HEK293 (cell line): Measurements from ENCODE around the gene PIGL.
A peak's percentile ranks its signal among the peaks of the same experiment; 100 is the strongest.

Experiments
- CTCF ChIA-PET: fragments of 350-600 bp; formaldehyde crosslinking; extraction: SDS; loops from one replicate; lab custom pipeline; 2021; ENCODE audit warnings: antibody characterized with exemption; lab: Yijun Ruan, JAX
- POLR2A ChIA-PET: fragments of 300-600 bp; formaldehyde crosslinking; extraction: SDS; loops from one replicate; lab custom pipeline; 2020; ENCODE audit warnings: antibody characterized with exemption, inconsistent platforms; lab: Yijun Ruan, JAX
- H3K27ac ChIP-seq: fragments of 200-500 bp; sonication (Bioruptor generic); 2 replicates; pipeline ENCODE4 v1.5.1; 2014; ENCODE audit warnings: low read depth, low read length, control low read depth, inconsistent platforms; ENCODE audit errors: extremely low read depth
- H3K36me3 ChIP-seq, 2 experiments: fragments of 200-500 bp in 1 of 2; sonication (Bioruptor generic) in 1 of 2; 1 replicate in 1 of 2; 2 replicates in 1 of 2; pipeline ENCODE4 v1.5.1; 2014 to 2017; ENCODE audit warnings: inconsistent platforms in 2 of 2, low read length in 2 of 2; ENCODE audit not compliant: control insufficient read depth in 2 of 2, insufficient read depth in 1 of 2
- H3K4me1 ChIP-seq: fragments of 200-500 bp; sonication (Bioruptor generic); 2 replicates; pipeline ENCODE4 v1.5.1; 2014; ENCODE audit warnings: mild to moderate bottlenecking, low read length, inconsistent platforms; ENCODE audit not compliant: control insufficient read depth, insufficient read depth
- H3K4me3 ChIP-seq: 2 replicates; pipeline ENCODE4 v1.5.1; 2011; ENCODE audit warnings: low read depth, mild to moderate bottlenecking, control low read depth, low read length, moderate library complexity
- H3K9me3 ChIP-seq: fragments of 200-500 bp; sonication (Bioruptor generic); 2 replicates; pipeline ENCODE4 v1.5.1; 2014; ENCODE audit warnings: low read depth, low read length, inconsistent platforms; ENCODE audit not compliant: control insufficient read depth, insufficient read depth
- BCL6B ChIP-seq: fragments of 450-650 bp; formaldehyde crosslinking; IDR thresholded peaks from 2 replicates; pipeline ENCODE4 v1.5.1; 2017; ENCODE audit warnings: missing biosample characterization, missing genetic modification characterization
- KLF10 ChIP-seq: fragments of 450-650 bp; IDR thresholded peaks from 2 replicates; pipeline ENCODE4 v1.5.1; 2018; ENCODE audit warnings: missing biosample characterization, mild to moderate bottlenecking, missing genetic modification characterization
- PRDM6 ChIP-seq: fragments of 450-650 bp; formaldehyde crosslinking; IDR thresholded peaks from 2 replicates; pipeline ENCODE4 v1.5.1; 2017; ENCODE audit warnings: missing biosample characterization, missing genetic modification characterization
- SETDB1 ChIP-seq: IDR thresholded peaks from one replicate; pipeline ENCODE4 v1.6.1; 2017; ENCODE audit warnings: mild to moderate bottlenecking, low read length, moderate library complexity, mixed read lengths; ENCODE audit not compliant: insufficient read length
- TSHZ1 ChIP-seq: fragments of 450-650 bp; formaldehyde crosslinking; IDR thresholded peaks from 2 replicates; pipeline ENCODE4 v1.5.1; 2016; ENCODE audit warnings: missing biosample characterization, missing genetic modification characterization, borderline replicate concordance
- ZBTB21 ChIP-seq: fragments of 450-650 bp; formaldehyde crosslinking; IDR thresholded peaks from 2 replicates; pipeline ENCODE4 v1.5.1; 2017; ENCODE audit warnings: missing biosample characterization, missing genetic modification characterization
- ZNF114 ChIP-seq: fragments of 450-650 bp; formaldehyde crosslinking; IDR thresholded peaks from 2 replicates; pipeline ENCODE4 v1.5.0; 2017; ENCODE audit warnings: missing biosample characterization, missing genetic modification characterization
- ZNF157 ChIP-seq: fragments of 450-650 bp; formaldehyde crosslinking; IDR thresholded peaks from 2 replicates; pipeline ENCODE4 v1.5.1; 2016; ENCODE audit warnings: missing biosample characterization, missing genetic modification characterization
- ZNF2 ChIP-seq: fragments of 450-650 bp; formaldehyde crosslinking; IDR thresholded peaks from 2 replicates; pipeline ENCODE4 v1.5.1; 2016; ENCODE audit warnings: missing biosample characterization, missing genetic modification characterization
- ZNF202 ChIP-seq: fragments of 450-650 bp; formaldehyde crosslinking; IDR thresholded peaks from 2 replicates; pipeline ENCODE4 v1.5.1; 2016; ENCODE audit warnings: missing biosample characterization, missing genetic modification characterization, borderline replicate concordance
- ZNF335 ChIP-seq: fragments of 450-650 bp; formaldehyde crosslinking; conservative IDR thresholded peaks from 2 replicates; pipeline ENCODE4 v1.5.1; 2016; ENCODE audit warnings: missing biosample characterization, missing genetic modification characterization
- ZNF426 ChIP-seq: fragments of 450-650 bp; formaldehyde crosslinking; IDR thresholded peaks from 2 replicates; pipeline ENCODE4 v1.5.1; 2017; ENCODE audit warnings: missing biosample characterization, missing genetic modification characterization, mild to moderate bottlenecking, inconsistent platforms, moderate library complexity
- ZNF488 ChIP-seq: fragments of 450-650 bp; formaldehyde crosslinking; IDR thresholded peaks from 2 replicates; pipeline ENCODE4 v1.5.1; 2016; ENCODE audit warnings: missing biosample characterization, missing genetic modification characterization
- ZNF501 ChIP-seq: fragments of 450-650 bp; formaldehyde crosslinking; IDR thresholded peaks from 2 replicates; pipeline ENCODE4 v1.5.1; 2016; ENCODE audit warnings: missing biosample characterization, missing genetic modification characterization
- ZNF621 ChIP-seq: fragments of 450-650 bp; formaldehyde crosslinking; IDR thresholded peaks from 2 replicates; pipeline ENCODE4 v1.5.1; 2017; ENCODE audit warnings: missing biosample characterization, missing genetic modification characterization
- ZNF623 ChIP-seq: fragments of 450-650 bp; formaldehyde crosslinking; IDR thresholded peaks from 2 replicates; pipeline ENCODE4 v1.5.1; 2016; ENCODE audit warnings: missing biosample characterization, missing genetic modification characterization
- ZNF654 ChIP-seq: fragments of 450-650 bp; formaldehyde crosslinking; IDR thresholded peaks from 2 replicates; pipeline ENCODE4 v1.5.1; 2016; ENCODE audit warnings: low read depth, missing biosample characterization, missing genetic modification characterization
- ZNF670 ChIP-seq: fragments of 450-650 bp; formaldehyde crosslinking; IDR thresholded peaks from 2 replicates; pipeline ENCODE4 v1.5.1; 2016; ENCODE audit warnings: missing biosample characterization, missing genetic modification characterization, low read depth
- ZNF768 ChIP-seq: fragments of 450-650 bp; formaldehyde crosslinking; IDR thresholded peaks from 2 replicates; pipeline ENCODE4 v1.5.1; 2018; ENCODE audit warnings: missing biosample characterization, mild to moderate bottlenecking, missing genetic modification characterization
- ZXDB ChIP-seq: fragments of 450-650 bp; formaldehyde crosslinking; IDR thresholded peaks from 2 replicates; pipeline ENCODE4 v1.5.1; 2016; ENCODE audit warnings: missing biosample characterization, missing genetic modification characterization

PIGL gene

GRCh38 chr17:16275024-16275423 is 58.0 kb downstream of the PIGL start (continued):
- TF ChIP-seq ZBTB21 (tag by site-specific recombination), result no peak

- H3K4me3 ChIP-seq, result no peak overlapping the region
- POLR2A ChIA-PET, result no interaction called here
- no peaks in the 10 kb centered on the region for H3K4me1 ChIP-seq
- TF ChIP-seq TSHZ1 (tag by site-specific recombination), result no peak
- TF ChIP-seq ZNF2 (tag by site-specific recombination), result no peak
- TF ChIP-seq ZNF157 (tag by site-specific recombination), result no peak
- peak; percentile 71 for TF ChIP-seq SETDB1
- TF ChIP-seq, all 188 proteins: peak for 1
- Histone ChIP-seq H3K27ac (no peak overlapping the region), H3K36me3 (peaks cover 4 to 7% of the 10 kb centered on the region in 2 experiments; a peak in 2 of 3 replicates), H3K9me3 (no peaks in the 10 kb centered on the region)
- CTCF ChIA-PET, result interaction anchor here (0.6 kb wide), 1 partner anchor 299 kb away, joined by 4 read pairs; no protein-coding TSS in a partner anchor
These were observed 60.2 kb downstream of the PIGL start for GRCh38 chr17:16277163-16277562.

GRCh38 chr17:16281351-16281750 is 64.3 kb downstream of the PIGL start:
- Histone ChIP-seq H3K9me3 (no peaks in the 10 kb centered on the region), H3K4me1 (peaks cover 3% of the 10 kb centered on the region), H3K4me3 (no peak overlapping the region), H3K27ac (no peak overlapping the region), H3K36me3 (peaks cover 4 to 7% of the 10 kb centered on the region in 2 experiments; a peak in 2 of 3 replicates)
- ChIA-PET CTCF (interaction anchor here (0.6 to 2.3 kb wide), 2 partner anchors 24 to 62 kb away, joined by 3 to 11 read pairs; no protein-coding TSS in a partner anchor), POLR2A (no interaction called here)
- no peak for TF ChIP-seq PRDM6 (tag by site-specific recombination)
- TF ChIP-seq ZNF114, result no peak
- TF ChIP-seq ZNF670 (tag by site-specific recombination), result no peak
- no peak for TF ChIP-seq ZNF488 (tag by site-specific recombination)
- TF ChIP-seq KLF10 (tag by site-specific recombination), result no peak
- TF ChIP-seq ZNF621 (tag by site-specific recombination), result no peak
- no peak for TF ChIP-seq ZNF501
- no peak for TF ChIP-seq ZXDB (tag by site-specific recombination)
- TF ChIP-seq BCL6B, result no peak
- no peak for TF ChIP-seq ZNF335 (tag by site-specific recombination)
- no peak for TF ChIP-seq ZNF768 (tag by site-specific recombination)
- no peak for TF ChIP-seq ZNF426 (tag by site-specific recombination)
- no peak for TF ChIP-seq ZNF623 (tag by site-specific recombination)
- no peak for TF ChIP-seq ZNF202 (tag by site-specific recombination)
- no peak for TF ChIP-seq ZNF654 (tag by site-specific recombination)
